H1 (cell line): Measurements from ENCODE around the gene PPME1. TPM values are rescaled to one million over a fixed set of nuclear protein-coding genes. Genes with fewer than 3 reads are reported as not detected.

ENCODE experiments used
- CTCF ChIA-PET: fragments of 300-600 bp; sonication (Branson Sonifier 250); formaldehyde crosslinking; loops from one replicate; lab custom pipeline; 2021; ENCODE audit not compliant: partially characterized antibody; lab: Charles Lee
- POLR2A ChIA-PET: fragments of 300-600 bp; sonication (Branson Sonifier 250); formaldehyde crosslinking; loops from one replicate; lab custom pipeline; 2021; ENCODE audit warnings: inconsistent platforms; ENCODE audit not compliant: partially characterized antibody; lab: Charles Lee
- DNase-seq, 2 experiments: peaks; one replicate each; pipeline versions ENCODE4 v3.0.0 to v3.0.0-alpha.2; 2010 to 2022; ENCODE audit warnings: low spot score in 2 of 2, low read depth in 1 of 2, mixed read lengths in 1 of 2
- FAIRE-seq: peaks from 2 replicates; lab custom pipeline; 2011; peaks lifted over from hg19 to GRCh38; lab: Jason Lieb, UNC
- H2AFZ ChIP-seq: 2 replicates; pipeline ENCODE4 v1.8.1; 2012; ENCODE audit warnings: low read length, inconsistent platforms
- H2AK5ac ChIP-seq: 2 replicates; pipeline ENCODE4 v1.6.1; 2013; ENCODE audit warnings: low read depth, low read length
- H2BK120ac ChIP-seq: replicated peaks from 2 replicates; pipeline ENCODE3; 2013; ENCODE audit warnings: low read depth, low read length, inconsistent platforms
- H2BK12ac ChIP-seq: 2 replicates; pipeline ENCODE4 v1.6.1; 2013; ENCODE audit warnings: low read depth, low read length
- H2BK15ac ChIP-seq: 2 replicates; pipeline ENCODE4 v1.6.1; 2013; ENCODE audit warnings: low read length
- H2BK20ac ChIP-seq: 2 replicates; pipeline ENCODE4 v1.6.1; 2013; ENCODE audit warnings: low read length
- H2BK5ac ChIP-seq: 2 replicates; pipeline ENCODE4 v1.6.1; 2013; ENCODE audit warnings: low read depth, low read length
- H3K14ac ChIP-seq: 2 replicates; pipeline ENCODE4 v1.6.1; 2013; ENCODE audit warnings: inconsistent platforms; ENCODE audit not compliant: insufficient read length
- H3K18ac ChIP-seq: 2 replicates; pipeline ENCODE4 v1.6.1; 2013; ENCODE audit warnings: low read length; ENCODE audit errors: extremely low read depth
- H3K23ac ChIP-seq: 2 replicates; pipeline ENCODE4 v1.6.1; 2013; ENCODE audit warnings: inconsistent platforms; ENCODE audit not compliant: insufficient read length
- H3K23me2 ChIP-seq: 2 replicates; pipeline ENCODE4 v1.6.1; 2013; ENCODE audit warnings: low read depth, low read length
- H3K27ac ChIP-seq: 2 replicates; pipeline ENCODE4 v1.6.1; 2011; ENCODE audit warnings: low read depth, low read length, inconsistent platforms
- H3K27me3 ChIP-seq, 4 experiments: replicated peaks in 1 of 4; 1 replicate in 1 of 4; 2 replicates in 3 of 4; pipeline versions ENCODE4 v1.6.1 to v1.8.1; 2011 to 2013; ENCODE audit warnings: low read length in 3 of 4, mild to moderate bottlenecking in 3 of 4, inconsistent platforms in 2 of 4, mixed read lengths in 2 of 4, moderate library complexity in 1 of 4; ENCODE audit not compliant: control insufficient read depth in 3 of 4, insufficient read depth in 3 of 4; ENCODE audit errors: extremely low read depth in 1 of 4
- H3K36me3 ChIP-seq, 4 experiments: 2 replicates each; pipeline versions ENCODE4 v1.6.1 to v1.8.1; 2011 to 2013; ENCODE audit warnings: mild to moderate bottlenecking in 4 of 4, low read length in 3 of 4, moderate library complexity in 2 of 4, control low read depth in 1 of 4, inconsistent platforms in 1 of 4; ENCODE audit not compliant: insufficient read depth in 4 of 4, control insufficient read depth in 2 of 4
- H3K4ac ChIP-seq: replicated peaks from 2 replicates; pipeline ENCODE3; 2013; ENCODE audit warnings: low read length, low read depth, mixed read lengths, inconsistent platforms; ENCODE audit not compliant: insufficient read length
- H3K4me1 ChIP-seq, 4 experiments: replicated peaks in 1 of 4; 1 replicate in 1 of 4; 2 replicates in 3 of 4; pipeline versions ENCODE4 v1.6.1 to v1.8.1; 2011 to 2013; ENCODE audit warnings: low read length in 3 of 4, inconsistent platforms in 2 of 4, mixed read lengths in 1 of 4; ENCODE audit not compliant: insufficient read depth in 4 of 4, control insufficient read depth in 3 of 4
- H3K4me2 ChIP-seq, 2 experiments: 2 replicates each; pipeline versions ENCODE4 v1.6.1 to v1.8.1; 2011 to 2013; ENCODE audit warnings: low read depth in 2 of 2, low read length in 2 of 2, control low read depth in 1 of 2, inconsistent platforms in 1 of 2, mild to moderate bottlenecking in 1 of 2; ENCODE audit not compliant: insufficient read depth in 1 of 2
- H3K4me3 ChIP-seq, 4 experiments: fragments of 200-600, 300-600 bp in 1 of 4; sonication (generic), shearing (Covaris generic), sonication (Bioruptor Twin) in 1 of 4; 2 replicates each; pipeline versions ENCODE4 v1.5.1 to v1.8.1; 2011 to 2016; ENCODE audit warnings: low read length in 4 of 4, low read depth in 3 of 4, control low read depth in 2 of 4, inconsistent platforms in 2 of 4, mild to moderate bottlenecking in 2 of 4, mixed read lengths in 1 of 4, moderate library complexity in 1 of 4; ENCODE audit not compliant: insufficient read depth in 2 of 4; ENCODE audit errors: extremely low read depth in 1 of 4
- H3K56ac ChIP-seq: replicated peaks from 2 replicates; pipeline ENCODE3; 2013; ENCODE audit warnings: low read depth, mild to moderate bottlenecking, mixed read lengths, low read length, inconsistent platforms; ENCODE audit not compliant: insufficient read length
- H3K79me1 ChIP-seq: 2 replicates; pipeline ENCODE4 v1.6.1; 2013; ENCODE audit warnings: low read depth, low read length, control low read depth
- H3K79me2 ChIP-seq, 2 experiments: 2 replicates each; pipeline versions ENCODE4 v1.6.1 to v1.8.1; 2012 to 2013; ENCODE audit warnings: low read length in 2 of 2, mild to moderate bottlenecking in 2 of 2, inconsistent platforms in 1 of 2; ENCODE audit not compliant: insufficient read depth in 2 of 2, control insufficient read depth in 1 of 2
- H3K9ac ChIP-seq, 4 experiments: replicated peaks in 1 of 4; 1 replicate in 1 of 4; 2 replicates in 3 of 4; pipeline versions ENCODE4 v1.6.1 to v1.8.1; 2011 to 2013; ENCODE audit warnings: low read depth in 3 of 4, low read length in 3 of 4, control low read depth in 2 of 4, mild to moderate bottlenecking in 2 of 4, moderate library complexity in 2 of 4, inconsistent platforms in 1 of 4; ENCODE audit errors: extremely low read depth in 1 of 4
- H3K9me3 ChIP-seq, 2 experiments: 2 replicates each; pipeline versions ENCODE4 v1.6.1 to v1.8.1; 2012 to 2013; ENCODE audit warnings: mild to moderate bottlenecking in 2 of 2, moderate library complexity in 2 of 2, control low read depth in 1 of 2, inconsistent platforms in 1 of 2, low read depth in 1 of 2, low read length in 1 of 2, mixed read lengths in 1 of 2; ENCODE audit not compliant: insufficient read depth in 2 of 2
- H4K20me1 ChIP-seq, 2 experiments: replicated peaks in 1 of 2; 2 replicates each; pipeline versions ENCODE3 to v1.8.1; 2011 to 2013; ENCODE audit warnings: inconsistent platforms in 2 of 2, low read length in 2 of 2, mild to moderate bottlenecking in 1 of 2; ENCODE audit not compliant: insufficient read depth in 2 of 2, control insufficient read depth in 1 of 2
- H4K5ac ChIP-seq: 2 replicates; pipeline ENCODE4 v1.6.1; 2013; ENCODE audit warnings: low read length, low read depth, mixed read lengths, inconsistent platforms; ENCODE audit not compliant: insufficient read length
- H4K8ac ChIP-seq: 2 replicates; pipeline ENCODE4 v1.8.0; 2013; ENCODE audit warnings: mild to moderate bottlenecking, moderate library complexity, low read length, inconsistent platforms; ENCODE audit not compliant: insufficient read depth; ENCODE audit errors: extremely low read depth
- H4K91ac ChIP-seq: replicated peaks from 2 replicates; pipeline ENCODE3; 2013; ENCODE audit warnings: low read length, mixed read lengths, inconsistent platforms; ENCODE audit not compliant: insufficient read length
- E2F6 ChIP-seq: IDR thresholded peaks from 2 replicates; pipeline ENCODE4 v1.6.1; 2012; ENCODE audit warnings: inconsistent platforms
- GTF2F1 ChIP-seq: IDR thresholded peaks from 2 replicates; pipeline ENCODE4 v1.6.1; 2012; ENCODE audit warnings: low read depth, low read length, improper control_type of control experiment, borderline replicate concordance
- SP4 ChIP-seq: IDR thresholded peaks from 2 replicates; pipeline ENCODE4 v1.6.1; 2012; ENCODE audit warnings: low read length, inconsistent platforms
- WGBS, 2 experiments: shearing (Covaris generic) in 1 of 2; methylation state at CpG; one replicate each; pipeline versions ENCODE4 v1.1.6 to v1.1.7; 2013 to 2015; ENCODE audit warnings: low lambda C conversion rate in 2 of 2, mixed read lengths in 2 of 2, inconsistent platforms in 1 of 2, low coverage in 1 of 2, missing lambda C conversion rate in 1 of 2; ENCODE audit not compliant: insufficient replicate concordance in 2 of 2, insufficient coverage in 1 of 2, insufficient read length in 1 of 2; ENCODE audit errors: extremely low coverage in 1 of 2, missing lambda C conversion rate in 1 of 2; 5-methylcytosine and 5-hydroxymethylcytosine counted together
- polyA plus RNA-seq, 7 experiments: library from polyadenylated mRNA; depleted of rRNA in 3 of 7; stranded (reverse) in 5 of 7; unstranded in 2 of 7; fragments of >200 nt in 5 of 7; fragments of 200-250 nt in 2 of 7; gene quantifications; 1 replicate in 5 of 7; 2 replicates in 1 of 7; 4 replicates in 1 of 7; pipeline versions ENCODE4 v1.2.1 to v1.2.3, GENCODE V29; 2011 to 2013; ENCODE audit warnings: missing spikeins in 2 of 7, mixed read lengths in 2 of 7
- total RNA-seq: library from RNA; stranded (reverse); fragmentation: NEBNext Ultra II Directional; extraction: Animal tissue kit (Norgen Biotek cat#: 25700); gene quantifications from 2 replicates; pipeline ENCODE4 v1.2.1, GENCODE V29; 2021

Gene PPME1
- total and polyA plus RNA-seq, 2 of the 8 experiments (the other 6 are each of a cell fraction or from before 2014, with no cell fraction given) = 55.1 to 64.5 TPM

GRCh38 chr11:74220376-74220775 lies 49.3 kb downstream of the PPME1 start:
- no peak overlapping the region for H3K4me2 ChIP-seq
- H2BK12ac ChIP-seq = no peak overlapping the region
- H2BK5ac ChIP-seq = no peak overlapping the region
- peaks cover 0 to 4% (median 2%) of the 10 kb centered on the region in 4 experiments; a peak in 2 of 8 replicates for H3K36me3 ChIP-seq
- H3K27ac ChIP-seq = no peak overlapping the region
- TF ChIP-seq SP4 = no peak
- TF ChIP-seq E2F6 = no peak
- TF ChIP-seq GTF2F1 = no peak
- no peak overlapping the region for H3K14ac ChIP-seq
- no peak overlapping the region for H4K5ac ChIP-seq
- no peaks in the 10 kb centered on the region for H3K4me1 ChIP-seq
- ChIA-PET CTCF (interaction anchor here (1.6 kb wide), 1 partner anchor 12 kb away, joined by 3 read pairs; no protein-coding TSS in a partner anchor), POLR2A (no interaction called here)
- no peaks in the 10 kb centered on the region for H3K27me3 ChIP-seq
- H2AFZ ChIP-seq = no peak overlapping the region
- H3K4ac ChIP-seq = no peak overlapping the region
- no peak overlapping the region for H2BK20ac ChIP-seq
- H3K56ac ChIP-seq = no peak overlapping the region
- no peak for DNase-seq
- no peak overlapping the region for H3K9ac ChIP-seq
- H3K23ac ChIP-seq = no peak overlapping the region
- no peaks in the 10 kb centered on the region for H3K79me2 ChIP-seq
- no peak overlapping the region for H2BK15ac ChIP-seq
- H3K4me3 ChIP-seq = no peak overlapping the region
- no peak overlapping the region for H2AK5ac ChIP-seq
- no peak overlapping the region for H2BK120ac ChIP-seq
- H4K20me1 ChIP-seq = no peaks in the 10 kb centered on the region
- WGBS, 2 experiments = 94% methylated on average over 1 of the region's 1 CpG; no CpG with 5 or more reads in 1 of the 2 experiments
- H4K91ac ChIP-seq = no peak overlapping the region
- FAIRE-seq = no peak
- no peaks in the 10 kb centered on the region for H3K79me1 ChIP-seq
- no peaks in the 10 kb centered on the region for H3K9me3 ChIP-seq
- no peaks in the 10 kb centered on the region for H3K23me2 ChIP-seq
- no peak overlapping the region for H4K8ac ChIP-seq
- H3K18ac ChIP-seq = no peak overlapping the region
